HG02938 (cell line): ENCODE data around the gene PTPRCAP.
"Not testable (repeated sequence)": the region's sequence is repeated elsewhere in the genome, so short reads cannot be mapped to it uniquely, and the experiment has no call there.

Experiments
- ATAC-seq: cut with Tn5 transposase; IDR thresholded peaks from one replicate; pipeline ENCODE4 v1.9.1; 2021; ENCODE audit warnings: mild to moderate bottlenecking, moderate library complexity; ENCODE audit not compliant: unreplicated experiment

Gene PTPRCAP

GRCh38 chr11:67410984-67411784 lies 26.3 kb downstream of the PTPRCAP start:
- ATAC-seq, result no peak

- ATAC-seq, result no peak
Measured at GRCh38 chr11:67410369-67410831, 27.1 kb downstream of the PTPRCAP start.

DNA sequence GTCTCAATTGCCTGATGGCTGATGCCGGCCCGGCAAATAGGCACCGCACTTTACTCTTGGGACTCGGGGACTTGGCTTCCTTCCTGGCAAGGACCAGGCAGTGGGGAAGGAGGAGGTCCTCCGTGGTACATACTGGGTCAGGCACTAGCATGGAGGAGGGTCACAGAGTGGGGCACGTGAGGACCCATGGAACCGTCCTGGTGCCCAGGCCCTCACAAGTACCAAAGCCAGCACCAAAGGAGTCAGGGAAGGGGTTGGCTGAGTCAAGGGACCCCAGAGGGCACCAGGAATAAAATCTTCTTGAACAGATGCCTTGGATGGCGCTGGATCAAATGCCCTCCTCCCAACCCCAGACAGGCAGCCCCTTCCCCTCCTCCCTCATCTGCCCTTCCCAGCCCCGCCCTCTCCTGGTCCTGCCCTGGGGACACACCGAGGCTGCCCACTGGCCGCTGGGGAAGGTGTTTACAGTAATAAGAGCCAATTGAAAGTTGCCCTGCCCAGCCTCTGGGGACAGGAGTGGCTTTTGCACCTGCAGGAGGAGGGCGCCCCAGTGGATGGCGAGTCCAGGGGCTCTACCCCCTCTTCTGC lies 27.6 kb downstream of the PTPRCAP start:
- ATAC-seq, result no peak

GRCh38 chr11:67409261-67409666 lies 28.2 kb downstream of the PTPRCAP start:
- no peak for ATAC-seq

DNA sequence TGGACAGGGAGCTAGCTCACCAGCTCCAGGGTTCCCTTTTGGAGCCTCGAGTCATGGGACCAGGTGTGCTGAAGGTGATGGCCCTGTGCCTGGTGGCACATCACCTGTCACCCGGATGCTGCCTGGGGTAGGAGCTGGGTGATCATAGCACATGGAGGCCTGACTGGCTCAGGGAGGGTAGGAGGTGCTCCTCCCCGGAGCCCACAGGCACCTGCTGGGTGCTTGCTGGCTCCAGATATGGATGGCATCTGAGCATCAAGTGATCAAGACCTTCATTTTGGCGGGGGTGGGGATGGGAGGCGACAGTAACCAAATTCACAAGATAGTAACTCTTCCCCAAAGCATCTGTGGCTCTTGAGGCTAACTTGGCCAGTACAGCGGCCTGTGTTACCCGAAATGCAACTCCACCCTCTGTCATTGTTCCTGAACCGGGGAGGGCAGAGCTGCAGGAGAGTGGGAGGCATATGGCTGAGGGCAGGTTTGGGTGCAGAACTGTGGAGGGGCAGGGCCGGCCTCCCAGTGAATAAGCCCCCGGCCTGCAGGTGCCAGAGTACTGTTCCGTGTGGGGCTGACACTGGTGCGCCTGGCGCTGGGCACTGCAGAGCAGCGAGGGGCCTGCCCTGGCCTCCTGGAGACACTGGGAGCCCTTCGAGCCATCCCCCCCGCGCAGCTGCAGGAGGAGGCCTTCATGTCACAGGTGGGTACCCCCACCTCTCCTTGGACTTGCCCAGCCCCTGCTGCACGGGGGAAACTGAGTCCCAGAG lies 28.9 kb downstream of the PTPRCAP start:
- ATAC-seq, result no peak

DNA sequence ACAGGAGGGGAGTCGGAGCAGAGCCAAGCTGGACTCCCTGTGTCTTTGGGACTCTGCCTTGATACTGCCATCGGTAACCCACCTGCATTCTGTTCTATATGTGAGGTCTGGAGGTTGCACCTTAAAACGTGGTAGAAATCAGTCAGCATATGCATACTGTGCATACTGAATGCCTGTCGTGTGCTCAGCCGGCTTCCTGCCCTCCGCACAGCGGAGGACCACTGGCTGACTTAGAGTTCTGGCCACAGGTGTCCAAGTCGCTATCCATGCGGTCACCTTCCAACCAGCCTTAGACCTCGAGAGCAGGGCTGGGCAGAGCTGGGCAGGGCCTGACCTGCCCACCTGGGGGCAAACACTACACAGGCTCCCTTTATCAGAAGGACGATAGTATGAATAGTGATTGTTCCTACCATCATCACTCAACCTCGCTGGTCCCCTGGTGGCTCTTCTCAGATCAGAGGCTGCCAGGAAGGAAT lies 29.8 kb downstream of the PTPRCAP start:
- ATAC-seq, result no peak

GRCh38 chr11:67406969-67407687 lies 30.4 kb downstream of the PTPRCAP start:
- no peak for ATAC-seq

GRCh38 chr11:67406420-67406968 lies 31.0 kb downstream of the PTPRCAP start:
- no peak for ATAC-seq

DNA sequence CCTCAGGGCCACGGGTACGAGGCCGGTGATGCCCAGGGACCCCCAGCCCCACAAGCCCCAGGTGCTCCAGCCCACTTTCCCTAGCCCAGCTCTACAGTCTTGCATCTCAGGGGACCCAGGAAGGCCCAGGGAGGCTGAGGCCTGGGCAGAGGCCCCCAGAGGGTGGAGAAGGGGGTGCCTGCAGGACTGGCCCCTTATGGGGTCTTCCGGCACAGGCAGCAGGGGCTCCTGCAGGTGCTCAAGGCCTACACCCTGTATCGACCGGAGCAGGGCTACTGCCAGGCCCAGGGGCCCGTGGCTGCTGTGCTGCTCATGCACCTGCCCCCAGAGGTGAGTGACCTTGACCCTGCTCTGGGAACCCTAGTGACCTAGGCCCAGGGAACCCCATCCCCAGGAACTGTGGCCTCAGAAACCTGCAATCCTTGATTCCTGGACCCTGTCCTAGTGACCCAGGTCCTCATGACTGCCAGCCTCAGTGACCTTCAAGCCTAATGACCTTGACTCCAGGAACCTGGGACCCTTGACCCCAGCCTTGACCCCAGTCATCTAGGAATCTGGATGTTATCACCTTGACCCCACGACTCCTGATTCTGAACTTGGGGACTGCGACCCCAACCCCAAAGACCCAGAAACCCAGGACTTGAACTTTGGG lies 31.7 kb downstream of the PTPRCAP start:
- ATAC-seq, result no peak

DNA sequence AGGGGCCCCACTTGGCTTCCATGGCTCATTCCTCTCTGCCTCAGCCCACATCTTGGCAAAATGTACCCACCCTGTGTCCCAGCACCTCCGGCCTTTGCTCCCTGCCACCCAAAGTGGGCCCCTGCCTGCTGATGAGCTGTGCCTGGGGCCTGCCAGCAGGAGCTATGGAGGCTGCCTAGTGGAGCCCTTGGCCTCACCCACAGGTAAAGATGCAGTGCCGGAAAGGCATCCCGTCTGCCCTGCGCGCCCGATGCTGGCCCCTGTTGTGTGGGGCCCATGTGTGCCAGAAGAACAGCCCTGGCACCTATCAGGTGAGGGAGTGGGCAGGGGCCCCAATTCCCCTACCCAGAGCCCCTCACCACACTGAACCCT lies 32.3 kb downstream of the PTPRCAP start:
- ATAC-seq, result no peak

DNA sequence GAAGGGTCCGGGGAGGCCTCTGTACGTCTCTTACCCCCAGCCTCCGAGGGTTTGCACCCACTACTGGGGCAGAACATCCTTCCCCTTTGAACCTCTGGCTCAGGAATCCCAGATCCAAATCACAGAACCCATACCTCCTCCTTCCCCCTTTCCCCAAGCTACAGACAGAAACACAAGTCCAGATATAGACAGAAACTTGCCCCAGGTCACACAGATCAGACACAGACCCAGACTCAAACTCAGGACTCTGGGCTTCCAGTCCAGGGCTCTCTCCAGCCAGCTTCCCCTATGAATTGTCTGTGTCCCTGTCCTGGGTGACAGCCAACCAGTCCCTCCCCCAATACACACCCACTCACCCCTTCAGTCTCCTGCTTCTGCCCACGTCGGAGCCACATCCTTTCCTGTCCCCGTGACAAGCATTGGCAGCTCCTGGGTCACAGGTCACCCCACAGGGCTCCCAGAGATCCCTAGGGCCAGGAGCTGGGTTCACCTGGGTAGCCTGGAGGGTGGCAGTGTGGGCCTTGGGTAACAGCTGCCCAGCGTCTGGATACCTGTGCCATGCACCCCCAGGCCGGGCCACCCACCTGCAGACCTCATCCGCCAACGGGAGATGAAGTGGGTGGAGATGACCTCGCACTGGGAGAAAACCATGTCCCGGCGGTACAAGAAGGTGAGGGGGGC lies 32.8 kb downstream of the PTPRCAP start:
- ATAC-seq, result no peak

DNA sequence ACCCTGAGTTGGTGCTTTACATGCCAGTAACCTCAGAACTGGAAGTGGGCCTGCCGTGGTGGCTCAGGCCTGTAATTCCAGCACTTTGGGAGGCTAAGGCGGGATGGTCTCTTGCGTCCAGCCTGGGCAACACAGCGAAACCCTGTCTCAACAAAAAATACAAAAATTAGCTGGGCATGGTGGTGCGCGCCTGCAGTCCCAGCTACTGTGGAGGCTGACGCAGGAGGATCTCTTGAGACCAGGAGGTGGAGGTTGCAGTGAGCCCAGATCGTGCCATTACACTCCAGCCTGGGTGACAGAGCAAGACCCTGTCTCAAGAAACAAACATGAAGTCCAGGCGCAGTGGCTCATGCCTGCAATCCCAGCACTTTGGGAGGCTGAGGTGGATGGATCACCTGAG lies 34.4 kb downstream of the PTPRCAP start:
- not testable (repeated sequence) for ATAC-seq

DNA sequence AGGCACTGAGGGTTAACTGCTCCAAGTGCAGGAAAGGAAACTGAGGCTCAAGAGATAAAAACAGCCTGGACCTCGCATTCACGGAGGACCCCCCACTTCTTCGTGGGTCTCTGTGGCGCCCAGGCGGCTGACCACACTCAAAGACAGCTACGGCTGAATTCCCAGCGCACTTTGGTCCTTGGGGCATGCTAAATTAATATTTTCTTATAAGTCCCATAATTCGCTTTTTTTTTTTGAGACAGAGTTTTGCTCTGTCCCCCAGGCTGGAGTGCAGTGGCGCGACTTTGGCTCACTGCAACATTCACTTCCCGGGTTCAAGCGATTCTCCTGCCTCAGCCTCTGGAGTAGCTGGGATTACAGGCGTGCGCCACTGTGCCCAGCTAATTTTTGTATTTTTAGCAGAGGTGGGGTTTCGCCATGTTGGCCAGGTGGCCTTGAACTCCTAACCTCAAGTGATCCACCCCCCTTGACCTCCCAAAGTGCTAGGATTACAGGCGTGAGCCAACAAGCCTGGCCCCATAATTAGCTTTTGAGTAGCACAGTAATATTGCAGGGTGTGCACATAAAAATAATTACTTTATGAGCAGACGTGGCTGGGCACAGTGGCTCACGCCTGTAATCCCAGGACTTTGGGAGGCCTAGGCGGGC lies 35.2 kb downstream of the PTPRCAP start:
- ATAC-seq, result not testable (repeated sequence)

DNA sequence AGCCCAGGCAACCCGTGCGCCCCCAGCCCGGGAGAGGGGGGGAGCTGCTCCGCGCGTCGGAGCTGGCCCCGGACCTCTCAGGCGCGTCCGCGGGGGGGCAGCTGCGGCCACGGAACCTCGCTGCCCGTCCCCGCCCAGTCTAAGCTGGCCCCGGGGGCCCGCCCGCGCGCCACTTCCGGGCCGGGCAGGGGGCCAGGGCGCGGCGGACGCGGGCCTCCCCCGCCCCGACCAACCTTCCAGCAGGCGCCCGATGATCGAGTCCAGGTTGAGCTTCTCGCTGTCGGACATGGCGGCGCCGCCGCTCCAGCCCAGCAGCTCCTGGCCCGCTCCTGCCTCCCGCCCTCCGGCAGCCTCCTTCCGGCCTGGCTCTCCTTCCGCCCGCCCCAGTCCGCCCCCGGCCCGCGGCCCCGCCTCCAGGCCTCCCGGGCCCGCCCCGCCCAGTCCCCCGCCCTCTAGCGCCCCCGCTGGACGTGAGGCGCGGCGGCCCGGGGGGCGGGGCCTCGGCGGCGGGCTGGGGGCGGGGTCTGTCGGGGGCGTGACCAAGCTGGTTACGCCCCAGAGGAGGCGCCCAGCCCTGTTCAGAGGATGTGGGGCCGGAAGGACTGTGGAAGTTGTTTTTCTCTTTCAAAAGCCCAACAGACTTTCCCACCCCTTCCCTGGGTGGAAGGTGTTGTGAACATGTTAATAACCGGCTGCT lies 35.8 kb downstream of the PTPRCAP start, which contains the start of gene PPP1CA:
PPP1CA (minus strand) TSS at position 364 of the 697 bp plus-strand sequence; CDS start at position 288, 76 bp downstream.
- ATAC-seq, result peak; percentile 55

DNA sequence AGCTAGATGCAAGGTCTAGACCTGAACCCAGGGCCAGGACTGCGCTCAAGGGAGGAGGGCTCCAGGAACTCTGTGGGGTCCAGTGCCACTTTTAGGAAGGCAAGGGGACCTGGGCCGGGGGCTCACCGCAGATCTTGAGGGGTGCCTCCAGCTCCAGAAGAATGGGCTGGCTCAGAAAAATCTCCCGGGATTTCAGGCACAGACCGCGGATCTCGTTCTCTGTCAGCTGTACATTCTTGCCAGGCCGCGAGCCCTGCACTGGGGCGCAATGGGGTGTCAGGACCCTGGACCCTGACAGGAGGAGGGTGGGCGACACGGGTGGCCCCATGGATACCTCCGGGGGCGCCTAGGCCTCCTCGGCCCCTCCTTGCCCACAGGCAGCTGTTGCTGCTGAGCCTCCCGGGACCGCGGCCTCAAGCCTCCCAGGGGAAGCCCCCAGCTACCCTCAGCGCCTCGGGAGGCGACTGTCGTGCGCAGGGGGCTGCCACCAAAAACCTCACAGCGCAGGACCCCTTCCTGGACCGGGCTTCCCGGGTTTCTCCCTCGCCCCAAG lies 36.5 kb downstream of the PTPRCAP start:
- ATAC-seq, result peak; percentile 8

- ATAC-seq, result no peak
Measured at GRCh38 chr11:67400251-67400941, 37.1 kb downstream of the PTPRCAP start.
